Right lobe of liver (tissue), 6 donors: ENCODE results near the gene KCNT1. TPM values are rescaled to one million over a fixed set of nuclear protein-coding genes. Genes with fewer than 3 reads are reported as not detected.

Experiments
- ATAC-seq, 4 donors: fragments of 200-7000 bp; cut with Tn5 transposase; one replicate each; pipeline ENCODE4 v1.9.1; 2020; ENCODE audit warnings: mild to moderate bottlenecking in 4 of 4, moderate library complexity in 4 of 4
- DNase-seq, 3 donors: peaks; one replicate each; pipeline ENCODE4 v3.0.0-alpha.2; 2020
- H3K27ac ChIP-seq, 3 donors: fragments of 200-600 bp; one replicate each; pipeline ENCODE4 v1.8.0; 2022
- H3K27me3 ChIP-seq, 2 donors: fragments of 200-600 bp; one replicate each; pipeline ENCODE4 v1.8.0; 2022
- H3K36me3 ChIP-seq, 4 donors: fragments of 200-600 bp; sonication (generic) in 1 of 4; one replicate each; pipeline versions ENCODE4 v1.5.1 to v1.8.0; 2017 to 2022; ENCODE audit warnings: control low read depth in 1 of 4
- H3K4me1 ChIP-seq, 4 donors: fragments of 200-600 bp; sonication (generic) in 1 of 4; one replicate each; pipeline versions ENCODE4 v1.5.1 to v1.8.0; 2017 to 2022; ENCODE audit warnings: control low read depth in 1 of 4
- H3K4me3 ChIP-seq, 3 donors: fragments of 200-600 bp; one replicate each; pipeline ENCODE4 v1.8.0; 2022
- H3K9me3 ChIP-seq, 4 donors: fragments of 200-600 bp; sonication (generic) in 1 of 4; one replicate each; pipeline versions ENCODE4 v1.5.1 to v1.8.0; 2017 to 2022; ENCODE audit warnings: control low read depth in 1 of 4
- POLR2A ChIP-seq: fragments of 450-650 bp; IDR thresholded peaks from one replicate; pipeline ENCODE4 v1.6.1; 2017; ENCODE audit warnings: antibody characterized with exemption, mild to moderate bottlenecking
- WGBS: methylation state at CpG from one replicate; pipeline ENCODE4 v1.1.6; 2018; ENCODE audit warnings: low coverage, low lambda C conversion rate; ENCODE audit not compliant: insufficient coverage; ENCODE audit errors: missing lambda C conversion rate; 5-methylcytosine and 5-hydroxymethylcytosine counted together
- intact Hi-C, 2 donors: fragments of 100-400 bp; cut with DNase I; formaldehyde crosslinking; loops; one replicate each; pipeline versions ENCODE4 v1.11.2 to v1.14.1; 2022
- total RNA-seq, 6 experiments: library from RNA; depleted of rRNA in 2 of 6; stranded (reverse); fragments of >200 nt in 2 of 6; fragmentation: NEBNext Ultra II Directional in 3 of 6; extraction: Animal tissue kit (Norgen Biotek cat#: 25700) in 3 of 6; gene quantifications; one replicate each; pipeline versions ENCODE4 v1.1.0 to v1.2.4, GENCODE V29; 2016 to 2023
- TF ChIP-seq, protein P1 (sequence below), 4 donors: fragments of 200-600 bp in 3 of 4; fragments of 450-650 bp in 1 of 4; IDR thresholded peaks; one replicate each; pipeline versions ENCODE4 v1.5.1 to v1.8.0; 2016 to 2022; ENCODE audit warnings: antibody characterized with exemption in 4 of 4, mild to moderate bottlenecking in 2 of 4
- donor health status: DM: no; HTN: yes; CAD: no.
- donor health status: DM: no; HTN: no; CAD: no.
- donor health status: DM: no; HTN: no; CAD: no.
- donor health status: DM: no; HTN: yes; CAD: no.
- donor health status: DM: no; HTN: yes; CAD: no.

The KCNT1 gene
- total RNA-seq, 6 experiments from 2014 or later, result not detected

DNA sequence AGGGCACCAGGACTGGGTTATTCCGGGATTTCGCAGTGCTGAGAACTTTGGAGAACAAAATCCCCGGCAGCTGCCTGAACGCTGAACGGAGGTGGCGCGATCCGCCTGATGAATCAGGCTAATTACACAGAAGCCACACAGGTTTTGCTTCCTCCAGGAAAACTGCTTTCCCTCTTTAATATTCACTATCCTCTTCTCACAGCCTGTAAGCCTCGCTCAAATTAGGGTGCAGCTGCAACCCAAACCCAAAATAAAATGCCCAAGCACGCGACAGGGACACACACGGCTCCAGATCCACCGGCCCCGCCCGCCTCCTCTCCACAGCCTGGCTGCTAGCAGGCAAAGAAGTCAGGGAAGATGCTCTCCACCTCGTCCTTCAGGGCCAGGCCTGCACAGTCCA lies 8.7 kb upstream of the KCNT1 start:
- 45% methylated on average over 10 of the region's 16 CpGs for WGBS
- ATAC-seq (no peak), DNase-seq (no peak)
- H3K36me3 ChIP-seq, result no peaks in the 10 kb centered on the region
- TF ChIP-seq POLR2A, result no peak
- TF ChIP-seq, protein P1, sequence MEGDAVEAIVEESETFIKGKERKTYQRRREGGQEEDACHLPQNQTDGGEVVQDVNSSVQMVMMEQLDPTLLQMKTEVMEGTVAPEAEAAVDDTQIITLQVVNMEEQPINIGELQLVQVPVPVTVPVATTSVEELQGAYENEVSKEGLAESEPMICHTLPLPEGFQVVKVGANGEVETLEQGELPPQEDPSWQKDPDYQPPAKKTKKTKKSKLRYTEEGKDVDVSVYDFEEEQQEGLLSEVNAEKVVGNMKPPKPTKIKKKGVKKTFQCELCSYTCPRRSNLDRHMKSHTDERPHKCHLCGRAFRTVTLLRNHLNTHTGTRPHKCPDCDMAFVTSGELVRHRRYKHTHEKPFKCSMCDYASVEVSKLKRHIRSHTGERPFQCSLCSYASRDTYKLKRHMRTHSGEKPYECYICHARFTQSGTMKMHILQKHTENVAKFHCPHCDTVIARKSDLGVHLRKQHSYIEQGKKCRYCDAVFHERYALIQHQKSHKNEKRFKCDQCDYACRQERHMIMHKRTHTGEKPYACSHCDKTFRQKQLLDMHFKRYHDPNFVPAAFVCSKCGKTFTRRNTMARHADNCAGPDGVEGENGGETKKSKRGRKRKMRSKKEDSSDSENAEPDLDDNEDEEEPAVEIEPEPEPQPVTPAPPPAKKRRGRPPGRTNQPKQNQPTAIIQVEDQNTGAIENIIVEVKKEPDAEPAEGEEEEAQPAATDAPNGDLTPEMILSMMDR (IDR thresholded peaks at IDR 0.05), result no peak
- no peaks in the 10 kb centered on the region for H3K9me3 ChIP-seq
- H3K4me3 ChIP-seq, result no peak overlapping the region
- intact Hi-C loops, result no loop called here
- H3K27ac ChIP-seq, result no peak overlapping the region
- H3K27me3 ChIP-seq, result no peaks in the 10 kb centered on the region
- H3K4me1 ChIP-seq, result no peaks in the 10 kb centered on the region

DNA sequence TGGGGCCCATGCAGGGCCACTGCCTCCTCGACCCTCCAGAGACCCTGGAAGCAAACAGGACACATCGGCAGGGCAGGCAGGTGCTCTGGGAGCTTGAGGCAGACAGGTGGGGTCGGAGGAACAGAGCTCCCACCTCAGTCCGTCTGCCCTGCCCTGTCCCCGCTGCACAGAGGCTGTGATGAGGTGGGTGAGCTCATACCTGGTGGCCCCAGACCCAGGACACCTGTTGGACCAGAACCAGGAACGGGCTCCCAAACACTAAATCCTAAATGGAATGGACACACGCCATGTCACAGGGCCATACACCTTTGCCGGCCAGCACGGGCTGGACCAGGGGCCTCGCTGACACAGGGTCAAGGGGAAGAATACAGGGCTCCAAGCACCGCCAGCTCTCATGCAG lies 8.2 kb upstream of the KCNT1 start:
- Histone ChIP-seq H3K9me3 (no peaks in the 10 kb centered on the region), H3K4me3 (no peak overlapping the region), H3K27ac (no peak overlapping the region), H3K27me3 (no peaks in the 10 kb centered on the region), H3K36me3 (no peaks in the 10 kb centered on the region), H3K4me1 (no peaks in the 10 kb centered on the region)
- no peak for ATAC-seq
- no peak for DNase-seq
- no peak for TF ChIP-seq POLR2A
- TF ChIP-seq, protein P1 (IDR thresholded peaks at IDR 0.05), result no peak
- WGBS, result no CpG with 5 or more reads among the region's 11 CpGs
- intact Hi-C loops, result no loop called here

DNA sequence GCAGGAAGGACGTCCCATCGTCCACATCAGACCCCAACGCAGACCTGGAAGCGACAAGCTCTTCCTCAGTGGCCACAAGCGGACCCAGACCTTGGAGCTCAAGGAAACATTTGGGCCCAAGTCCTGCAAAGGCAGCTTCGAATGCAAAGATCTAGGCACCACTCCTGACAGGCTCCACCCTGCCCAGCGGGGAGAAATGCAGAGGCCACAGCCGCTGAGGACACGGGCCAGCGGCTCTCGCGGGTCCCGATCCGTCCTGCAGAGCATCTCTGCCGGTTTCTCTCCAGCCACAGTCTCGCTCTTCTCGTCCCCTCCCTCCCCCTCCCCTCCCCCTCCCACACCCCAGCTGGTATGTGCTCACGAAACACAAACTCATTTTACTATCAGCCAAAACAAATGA lies 7.6 kb upstream of the KCNT1 start:
- H3K4me1 ChIP-seq, result no peaks in the 10 kb centered on the region
- ATAC-seq, result no peak
- no peak for DNase-seq
- H3K36me3 ChIP-seq, result no peaks in the 10 kb centered on the region
- 33% methylated on average over 12 of the region's 18 CpGs for WGBS
- H3K27me3 ChIP-seq, result no peaks in the 10 kb centered on the region
- H3K9me3 ChIP-seq, result no peaks in the 10 kb centered on the region
- TF ChIP-seq, protein P1 (IDR thresholded peaks at IDR 0.05), result no peak
- no peak for TF ChIP-seq POLR2A
- intact Hi-C loops, result no loop called here
- H3K4me3 ChIP-seq, result no peak overlapping the region
- no peak overlapping the region for H3K27ac ChIP-seq

DNA sequence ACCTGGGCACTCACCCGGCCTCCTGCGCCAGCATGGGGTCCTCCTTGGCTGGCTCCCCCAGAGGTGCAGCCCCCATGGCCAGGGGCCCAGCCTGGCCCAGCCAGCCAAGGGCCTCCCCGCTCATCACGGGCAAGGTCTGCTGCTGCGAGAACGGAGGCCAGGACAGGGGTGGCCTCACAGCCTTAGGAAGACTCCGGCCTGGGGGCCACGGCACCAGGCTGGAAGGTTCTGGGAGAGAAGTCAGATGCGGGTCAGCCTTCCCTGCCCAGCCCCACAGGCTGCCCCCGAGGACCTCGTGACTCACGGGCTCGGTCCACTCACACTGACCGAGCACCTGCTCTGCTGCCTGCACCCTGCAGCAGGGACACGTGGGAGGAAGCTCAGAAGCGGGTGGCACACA lies 6.9 kb upstream of the KCNT1 start:
- Histone ChIP-seq H3K27ac (no peak overlapping the region), H3K27me3 (no peaks in the 10 kb centered on the region), H3K9me3 (no peaks in the 10 kb centered on the region), H3K4me3 (no peak overlapping the region), H3K36me3 (no peaks in the 10 kb centered on the region), H3K4me1 (no peaks in the 10 kb centered on the region)
- WGBS, result 17% methylated on average over 1 of the region's 16 CpGs
- intact Hi-C loops, result no loop called here
- no peak for ATAC-seq
- TF ChIP-seq POLR2A, result no peak
- TF ChIP-seq, protein P1 (IDR thresholded peaks at IDR 0.05), result no peak
- no peak for DNase-seq

DNA sequence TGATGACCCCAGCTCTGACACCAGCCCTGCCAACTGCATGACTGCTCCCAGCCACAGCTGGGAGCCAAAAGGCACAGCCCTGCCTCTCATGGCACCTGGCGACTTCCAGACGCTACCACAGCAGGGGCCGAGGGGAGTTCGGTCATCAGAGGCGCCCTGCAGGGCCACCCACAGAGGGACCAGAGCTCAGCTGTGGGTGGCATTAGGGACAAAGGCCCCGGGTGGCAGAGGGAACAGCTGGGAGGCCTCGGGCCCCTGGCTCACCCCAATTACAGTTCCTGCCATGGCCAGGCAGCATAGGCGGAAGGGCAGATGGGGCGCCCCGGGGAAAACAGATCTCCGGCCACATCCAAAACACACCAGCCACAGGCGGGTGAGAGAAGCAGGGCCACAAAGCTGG lies 6.3 kb upstream of the KCNT1 start:
- Histone ChIP-seq H3K36me3 (no peaks in the 10 kb centered on the region), H3K27ac (no peak overlapping the region), H3K4me3 (no peak overlapping the region), H3K9me3 (no peaks in the 10 kb centered on the region), H3K27me3 (no peaks in the 10 kb centered on the region), H3K4me1 (no peaks in the 10 kb centered on the region)
- intact Hi-C loops, result no loop called here
- WGBS, result no CpG with 5 or more reads among the region's 12 CpGs
- ATAC-seq (no peak), DNase-seq (no peak)
- TF ChIP-seq, protein P1 (IDR thresholded peaks at IDR 0.05), result no peak
- no peak for TF ChIP-seq POLR2A
